ENCODE measurements around the gene OR2T35. TPM values are rescaled to one million over a fixed set of nuclear protein-coding genes. Genes with fewer than 3 reads are reported as not detected.
"Not testable (repeated sequence)": the region's sequence is repeated elsewhere in the genome, so short reads cannot be mapped to it uniquely, and the experiment has no call there.

Gene OR2T35
- total RNA-seq, 4 donors from 2014 or later = not detected

GRCh38 chr1:248670003-248670402 lies 24.9 kb upstream of the OR2T35 start:
- Histone ChIP-seq H3K4me1 (no peaks in the 10 kb centered on the region), H3K27ac (no peak overlapping the region), H3K4me3 (no peak overlapping the region), H3K9me3 (no peaks in the 10 kb centered on the region), H3K36me3 (no peaks in the 10 kb centered on the region), H3K27me3 (no peaks in the 10 kb centered on the region)
- TF ChIP-seq EP300 (IDR thresholded peaks at IDR 0.05) (no peak), CTCF (IDR thresholded peaks at IDR 0.05) (no peak), POLR2A (IDR thresholded peaks at IDR 0.05) (no peak)
- 61 to 64% methylated on average over 1 of the region's 1 CpG for WGBS, 2 donors
- no peak for DNase-seq (ENCODE audit: low spot score in 2 of 2)

- WGBS, 2 donors = 75 to 79% methylated on average over 5 of the region's 5 CpGs
- not testable (repeated sequence) for H3K4me1 ChIP-seq; H3K9me3 ChIP-seq; H3K27ac ChIP-seq; H3K36me3 ChIP-seq; H3K27me3 ChIP-seq; DNase-seq (ENCODE audit: low spot score in 2 of 2); H3K4me3 ChIP-seq
Measured at GRCh38 chr1:248663453-248664328, 18.6 kb upstream of the OR2T35 start.

DNA sequence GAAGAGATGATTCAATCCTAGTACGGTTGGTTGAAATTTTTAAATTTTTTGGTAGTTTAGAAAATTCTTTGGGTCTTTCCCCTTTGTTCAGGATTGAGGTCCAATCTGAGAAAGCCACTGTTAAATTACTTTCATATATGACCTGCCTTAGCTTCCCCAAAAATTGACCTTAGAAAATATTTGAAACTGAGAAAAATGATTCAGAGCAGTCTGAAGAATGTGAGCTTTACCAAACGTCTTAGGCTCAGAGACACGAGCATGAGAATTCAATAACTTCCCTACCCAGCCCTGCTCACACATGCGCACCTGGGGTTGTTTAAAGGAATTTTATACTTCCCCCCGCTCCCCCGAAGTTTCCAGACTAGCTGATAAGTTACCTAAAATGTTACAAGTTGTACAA lies 11.7 kb upstream of the OR2T35 start:
- H3K4me3 ChIP-seq; H3K9me3 ChIP-seq; H3K27ac ChIP-seq; H3K4me1 ChIP-seq; DNase-seq (ENCODE audit: low spot score in 2 of 2); H3K27me3 ChIP-seq; H3K36me3 ChIP-seq: not testable (repeated sequence)
- WGBS, 2 donors = 78 to 82% methylated on average over 6 of the region's 6 CpGs

GRCh38 chr1:248655354-248655753 lies 10.3 kb upstream of the OR2T35 start, which contains the start of gene OR2T27:
TSS of gene OR2T27 (minus strand) at chr1:248655528. CDS start at chr1:248650884, 4,644 bp downstream.
- DNase-seq (ENCODE audit: low spot score in 2 of 2); H3K4me3 ChIP-seq; H3K4me1 ChIP-seq; H3K9me3 ChIP-seq; H3K27ac ChIP-seq; H3K36me3 ChIP-seq; H3K27me3 ChIP-seq: not testable (repeated sequence)
- WGBS, 2 donors = 80 to 100% methylated on average over 1 to 2 of the region's 3 CpGs

GRCh38 chr1:248648770-248649536 lies 3.9 kb upstream of the OR2T35 start:
- H3K9me3 ChIP-seq = not testable (repeated sequence)
- no CpG with 5 or more reads among the region's 1 CpG for WGBS, 2 donors

DNA sequence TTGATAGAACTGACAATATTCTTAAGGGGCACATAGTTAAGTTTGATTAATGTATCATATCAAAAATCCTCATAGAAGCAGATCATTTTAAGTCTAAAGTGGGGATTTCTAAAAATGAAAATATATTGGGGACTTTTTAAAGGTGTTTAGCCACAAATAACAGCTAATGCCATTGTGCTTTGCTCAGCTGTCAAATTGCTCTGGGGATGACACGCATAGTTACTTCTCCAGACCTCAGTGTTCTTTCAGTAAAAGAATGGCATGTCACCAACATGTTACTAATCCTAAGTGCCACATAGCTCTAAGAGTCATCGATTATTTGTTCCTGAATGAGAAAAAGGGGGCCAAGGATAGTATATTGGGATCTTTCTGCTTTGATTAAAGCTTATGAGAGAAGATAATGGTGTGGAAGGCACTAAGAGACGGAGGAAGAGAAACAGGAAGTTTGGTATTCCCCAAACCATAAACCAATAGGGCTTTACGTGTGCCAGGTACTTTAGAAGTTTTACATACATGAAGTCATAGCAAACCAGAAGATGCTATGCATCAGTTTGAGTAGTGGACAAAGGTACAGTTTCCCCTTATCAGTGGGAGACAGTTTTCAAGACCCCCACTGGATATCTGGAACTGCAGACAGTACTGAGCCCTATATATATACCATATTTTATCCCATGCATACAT lies 2.0 kb downstream of the OR2T35 start:
- no CpG with 5 or more reads among the region's 4 CpGs for WGBS, 2 donors
- H3K4me3 ChIP-seq; DNase-seq (ENCODE audit: low spot score in 2 of 2); H3K27me3 ChIP-seq; H3K27ac ChIP-seq; H3K9me3 ChIP-seq; H3K4me1 ChIP-seq; H3K36me3 ChIP-seq: not testable (repeated sequence)

More at GRCh38 chr1:248648770-248649536, 3.9 kb upstream of the OR2T35 start:
- H3K36me3 ChIP-seq; H3K27ac ChIP-seq; H3K4me1 ChIP-seq; H3K27me3 ChIP-seq; DNase-seq (ENCODE audit: low spot score in 2 of 2); H3K4me3 ChIP-seq: not testable (repeated sequence)

DNA sequence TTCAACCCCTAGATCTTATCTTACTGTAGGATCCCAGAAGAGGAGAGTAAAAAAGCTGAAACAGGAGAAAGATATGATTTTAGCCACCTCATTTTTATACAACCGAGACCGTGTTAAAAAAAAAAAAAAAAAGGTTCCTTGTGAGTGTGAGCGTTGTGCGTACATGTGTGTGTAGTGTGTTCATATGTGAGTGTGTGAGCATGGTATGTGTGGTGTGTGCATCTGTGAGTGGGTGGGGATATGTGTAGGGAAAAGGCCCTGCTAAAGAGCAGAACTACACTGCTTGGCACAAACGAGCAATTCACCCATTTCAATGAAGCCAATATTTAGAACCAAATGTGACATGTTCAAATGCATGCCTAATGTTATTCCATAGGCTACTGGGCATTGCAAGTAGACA lies 3.5 kb downstream of the OR2T35 start:
- H3K4me3 ChIP-seq; H3K27me3 ChIP-seq; H3K36me3 ChIP-seq; H3K27ac ChIP-seq; H3K9me3 ChIP-seq; H3K4me1 ChIP-seq; DNase-seq (ENCODE audit: low spot score in 2 of 2): not testable (repeated sequence)
- WGBS, 2 donors = no CpG with 5 or more reads among the region's 5 CpGs

- no CpG with 5 or more reads among the region's 3 CpGs for WGBS, 2 donors
- not testable (repeated sequence) for H3K27me3 ChIP-seq, H3K4me1 ChIP-seq
Measured at GRCh38 chr1:248640906-248641305, 4.2 kb downstream of the OR2T35 start.

GRCh38 chr1:248639652-248640051 lies 5.4 kb downstream of the OR2T35 start:
- H3K36me3 ChIP-seq; H3K4me1 ChIP-seq; H3K9me3 ChIP-seq; DNase-seq (ENCODE audit: low spot score in 2 of 2); H3K4me3 ChIP-seq; H3K27ac ChIP-seq; H3K27me3 ChIP-seq: not testable (repeated sequence)
- no CpG with 5 or more reads among the region's 5 CpGs for WGBS, 2 donors

More at GRCh38 chr1:248640906-248641305, 4.2 kb downstream of the OR2T35 start:
- H3K9me3 ChIP-seq; H3K27ac ChIP-seq; H3K36me3 ChIP-seq; H3K4me3 ChIP-seq; DNase-seq (ENCODE audit: low spot score in 2 of 2): not testable (repeated sequence)

- not testable (repeated sequence) for H3K27me3 ChIP-seq; H3K4me3 ChIP-seq; H3K4me1 ChIP-seq; H3K27ac ChIP-seq; H3K9me3 ChIP-seq; H3K36me3 ChIP-seq; DNase-seq (ENCODE audit: low spot score in 2 of 2)
- WGBS, 2 donors = 29 to 83% methylated on average over 2 to 3 of the region's 5 CpGs
Measured at GRCh38 chr1:248636612-248637011, 8.5 kb downstream of the OR2T35 start.

DNA sequence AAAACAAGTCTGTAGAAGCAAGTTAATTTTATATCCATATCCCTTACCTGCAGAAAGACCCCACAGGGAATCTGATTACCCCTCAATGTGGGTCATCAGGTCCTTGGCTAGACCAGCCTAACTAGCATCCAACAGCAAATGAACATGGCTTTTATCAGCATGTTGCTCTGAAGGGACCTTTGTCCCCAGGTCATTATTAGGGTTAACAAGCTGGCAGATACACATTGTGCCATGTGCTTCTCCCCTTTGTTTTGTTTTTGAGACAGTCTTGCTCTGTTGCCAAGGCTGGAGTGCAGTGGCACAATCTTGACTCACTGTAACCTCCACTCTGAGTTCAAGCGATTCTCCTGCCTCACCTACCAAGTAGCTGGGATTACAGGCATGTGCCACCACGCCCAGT lies 10.1 kb downstream of the OR2T35 start, which contains the start of gene OR2T11:
Gene OR2T11, minus strand, starts transcription at position 101 of the 400 bp plus-strand sequence. CDS start 7,963 bp downstream, outside the sequence.
- not testable (repeated sequence) for H3K9me3 ChIP-seq; H3K27ac ChIP-seq; H3K4me1 ChIP-seq; H3K36me3 ChIP-seq; DNase-seq (ENCODE audit: low spot score in 2 of 2); H3K27me3 ChIP-seq; H3K4me3 ChIP-seq
- WGBS, 2 donors = no CpG with 5 or more reads among the region's 2 CpGs
